ENCODE results near the gene CFAP119. TPM values are rescaled to one million over a fixed set of nuclear protein-coding genes. Genes with fewer than 3 reads are reported as not detected.

The CFAP119 gene
- total and polyA plus RNA-seq, 9 of the 15 experiments (the other 6 are each of a cell fraction or from before 2014, with no cell fraction given), result 5.5 to 33.7 (median 9.6) TPM

DNA sequence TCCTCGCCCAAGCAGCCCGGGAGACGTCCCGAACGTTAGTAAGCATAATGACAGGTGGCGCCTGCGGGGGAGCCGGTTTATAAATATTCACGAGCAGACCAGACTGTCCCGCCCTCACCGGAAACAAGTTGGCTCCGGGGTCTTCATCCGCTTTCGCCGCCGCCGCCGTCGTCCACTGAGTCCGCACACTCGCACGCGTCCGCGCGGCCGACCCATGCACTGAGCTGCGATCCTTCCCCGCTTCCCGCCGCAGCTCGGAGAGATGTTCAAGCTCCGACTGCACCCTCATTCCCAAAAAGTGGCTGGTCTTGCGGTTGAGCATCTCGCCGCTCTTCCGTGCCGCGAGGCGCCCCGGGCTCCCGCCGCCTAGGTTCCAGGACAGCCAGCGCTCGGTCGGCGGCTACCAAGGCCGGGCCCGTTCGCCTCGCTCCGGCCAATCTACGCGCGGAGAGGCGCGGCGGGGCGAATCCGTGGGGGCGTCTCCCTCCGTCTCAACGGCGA is 385 bp downstream of the CFAP119 start (continued):
- TF ChIP-seq FOXP4 (CRISPR knock-in tag; IDR thresholded peaks at IDR 0.05; ENCODE audit: borderline replicate concordance) (0 out of 2 replicates have a peak, but pooled peaks have one; percentile 52), SETDB1 (IDR thresholded peaks at IDR 0.05; ENCODE audit: low read length) (no peak), ZNF197 (CRISPR knock-in tag; IDR thresholded peaks at IDR 0.05; ENCODE audit: low read depth) (0 out of 2 replicates have a peak, but pooled peaks have one; percentile 6), UBTF (IDR thresholded peaks at IDR 0.05; ENCODE audit: borderline replicate concordance in 1 of 2, low read depth in 2 of 2, low read length in 2 of 2) (peak in 1 of 2 experiments; percentile 61; a peak in 1 of 4 replicates), NR4A1 (CRISPR knock-in tag; IDR thresholded peaks at IDR 0.05) (no peak), NR4A1 (tag; IDR thresholded peaks at IDR 0.05) (no peak), HMGN3 (IDR thresholded peaks at IDR 0.05; ENCODE audit: borderline replicate concordance, extremely low read depth, insufficient read length, low read depth, low read length) (peak; percentile 82), TGIF2 (CRISPR knock-in tag; IDR thresholded peaks at IDR 0.05) (no peak), ZNF232 (CRISPR knock-in tag; IDR thresholded peaks at IDR 0.05) (peak; percentile 71; the same call in 1 of the 2 replicates)
- TF ChIP-seq, protein P1, sequence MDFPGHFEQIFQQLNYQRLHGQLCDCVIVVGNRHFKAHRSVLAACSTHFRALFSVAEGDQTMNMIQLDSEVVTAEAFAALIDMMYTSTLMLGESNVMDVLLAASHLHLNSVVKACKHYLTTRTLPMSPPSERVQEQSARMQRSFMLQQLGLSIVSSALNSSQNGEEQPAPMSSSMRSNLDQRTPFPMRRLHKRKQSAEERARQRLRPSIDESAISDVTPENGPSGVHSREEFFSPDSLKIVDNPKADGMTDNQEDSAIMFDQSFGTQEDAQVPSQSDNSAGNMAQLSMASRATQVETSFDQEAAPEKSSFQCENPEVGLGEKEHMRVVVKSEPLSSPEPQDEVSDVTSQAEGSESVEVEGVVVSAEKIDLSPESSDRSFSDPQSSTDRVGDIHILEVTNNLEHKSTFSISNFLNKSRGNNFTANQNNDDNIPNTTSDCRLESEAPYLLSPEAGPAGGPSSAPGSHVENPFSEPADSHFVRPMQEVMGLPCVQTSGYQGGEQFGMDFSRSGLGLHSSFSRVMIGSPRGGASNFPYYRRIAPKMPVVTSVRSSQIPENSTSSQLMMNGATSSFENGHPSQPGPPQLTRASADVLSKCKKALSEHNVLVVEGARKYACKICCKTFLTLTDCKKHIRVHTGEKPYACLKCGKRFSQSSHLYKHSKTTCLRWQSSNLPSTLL (IDR thresholded peaks at IDR 0.05), result peak; percentile 74; the same call in 1 of the 2 replicates
- TF ChIP-seq, protein P2, sequence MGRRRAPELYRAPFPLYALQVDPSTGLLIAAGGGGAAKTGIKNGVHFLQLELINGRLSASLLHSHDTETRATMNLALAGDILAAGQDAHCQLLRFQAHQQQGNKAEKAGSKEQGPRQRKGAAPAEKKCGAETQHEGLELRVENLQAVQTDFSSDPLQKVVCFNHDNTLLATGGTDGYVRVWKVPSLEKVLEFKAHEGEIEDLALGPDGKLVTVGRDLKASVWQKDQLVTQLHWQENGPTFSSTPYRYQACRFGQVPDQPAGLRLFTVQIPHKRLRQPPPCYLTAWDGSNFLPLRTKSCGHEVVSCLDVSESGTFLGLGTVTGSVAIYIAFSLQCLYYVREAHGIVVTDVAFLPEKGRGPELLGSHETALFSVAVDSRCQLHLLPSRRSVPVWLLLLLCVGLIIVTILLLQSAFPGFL (CRISPR knock-in tag; IDR thresholded peaks at IDR 0.05), result no peak

Measured in K562 (cell line).